Spleen (tissue), 11 donors: ENCODE results near the gene CXCL13. TPM values are rescaled to one million over a fixed set of nuclear protein-coding genes. Genes with fewer than 3 reads are reported as not detected.
"Not testable (repeated sequence)": the region's sequence is repeated elsewhere in the genome, so short reads cannot be mapped to it uniquely, and the experiment has no call there.

Experiments used
- DNase-seq: peaks from one replicate; pipeline ENCODE4 v3.0.0-alpha.2; 2020
- H3K27ac ChIP-seq, 8 donors: fragments of 200-600 bp; sonication (generic) in 7 of 8; 1 replicate in 4 of 8; 2 replicates in 4 of 8; pipeline versions ENCODE4 v1.5.0 to v1.8.0; 2016 to 2021; ENCODE audit warnings: inconsistent platforms in 4 of 8, mild to moderate bottlenecking in 4 of 8, moderate library complexity in 1 of 8
- H3K27me3 ChIP-seq, 7 donors: fragments of 200-600 bp; sonication (generic) in 6 of 7; replicated peaks in 1 of 7; 1 replicate in 4 of 7; 2 replicates in 3 of 7; pipeline versions ENCODE4 v1.5.0 to v1.8.0; 2016 to 2021; ENCODE audit warnings: inconsistent platforms in 3 of 7, mild to moderate bottlenecking in 1 of 7
- H3K36me3 ChIP-seq, 6 donors: fragments of 200-600 bp; sonication (generic) in 5 of 6; 1 replicate in 4 of 6; 2 replicates in 2 of 6; pipeline versions ENCODE4 v1.5.0 to v1.8.0; 2016 to 2021; ENCODE audit warnings: inconsistent platforms in 2 of 6
- H3K4me1 ChIP-seq, 6 donors: fragments of 200-600 bp; sonication (generic) in 5 of 6; 1 replicate in 3 of 6; 2 replicates in 3 of 6; pipeline versions ENCODE4 v1.5.0 to v1.8.0; 2016 to 2021; ENCODE audit warnings: inconsistent platforms in 3 of 6
- H3K4me3 ChIP-seq, 8 donors: fragments of 200-600 bp; sonication (generic) in 7 of 8; 1 replicate in 4 of 8; 2 replicates in 4 of 8; pipeline versions ENCODE4 v1.5.0 to v1.8.0; 2016 to 2021; ENCODE audit warnings: inconsistent platforms in 4 of 8, mild to moderate bottlenecking in 4 of 8, moderate library complexity in 2 of 8
- H3K9me3 ChIP-seq, 8 donors: fragments of 200-600 bp; sonication (generic) in 7 of 8; 1 replicate in 4 of 8; 2 replicates in 4 of 8; pipeline versions ENCODE4 v1.5.0 to v1.8.0; 2016 to 2021; ENCODE audit warnings: inconsistent platforms in 4 of 8
- POLR2A ChIP-seq, 3 donors: fragments of 450-650 bp; IDR thresholded peaks; one replicate each; pipeline ENCODE4 v1.5.1; 2017; ENCODE audit warnings: antibody characterized with exemption in 3 of 3, mild to moderate bottlenecking in 1 of 3
- POLR2AphosphoS5 ChIP-seq, 3 donors: sonication (generic); formaldehyde crosslinking; IDR thresholded peaks; one replicate each; pipeline ENCODE4 v1.5.1; 2017; ENCODE audit warnings: antibody characterized with exemption in 3 of 3
- WGBS, 5 donors: extraction: QIAGEN DNeasy Blood & Tissue Kit in 3 of 5; methylation state at CpG; one replicate each; pipeline versions ENCODE4 v1.1.5 to v1.1.7; 2013 to 2018; 5-methylcytosine and 5-hydroxymethylcytosine counted together
- intact Hi-C: fragments of 100-400 bp; cut with DNase I; formaldehyde crosslinking; loops from one replicate; pipeline ENCODE4 v1.15.0; 2023; ENCODE audit warnings: low total_unique reads
- polyA plus RNA-seq, 3 donors: library from polyadenylated mRNA; stranded (reverse); fragments of 200-250 nt; gene quantifications; one replicate each; pipeline ENCODE4 v1.2.1, GENCODE V29; 2013
- total RNA-seq, 7 donors: library from RNA; depleted of rRNA in 3 of 7; stranded (reverse); fragments of >200 nt in 3 of 7; fragmentation: NEBNext Ultra II Directional in 4 of 7; extraction: Animal tissue kit (Norgen Biotek cat#: 25700) in 4 of 7; gene quantifications; one replicate each; pipeline versions ENCODE4 v1.1.0 to v1.2.1, GENCODE V29; 2016 to 2021
- TF ChIP-seq, protein P1 (sequence below), 11 experiments: fragments of 200-600 bp in 7 of 11; fragments of 450-650 bp in 4 of 11; sonication (generic) in 4 of 11; IDR thresholded peaks in 8 of 11; conservative IDR thresholded peaks in 3 of 11; 1 replicate in 7 of 11; 2 replicates in 4 of 11; pipeline versions ENCODE4 v1.4.0 to v1.8.0; 2016 to 2021; ENCODE audit warnings: antibody characterized with exemption in 11 of 11, inconsistent platforms in 4 of 11, mild to moderate bottlenecking in 1 of 11
- donor health status: healthy with polysubstance abuse.
- donor health status: DM: no; HTN: no; CAD: no; lungs with moderate emphysema.
- donor health status: DM: no; HTN: no; CAD: no.
- donor health status: Bipolar disorder and iron deficiency.
- donor health status: healthy.
- donor health status: DM: no; HTN: no; CAD: no.
- donor health status: DM: yes; HTN: yes; CAD: no.

The CXCL13 gene
- total and polyA plus RNA-seq, 10 donors: 95.5 to 1,297 (median 371) TPM

- H3K9me3 ChIP-seq: peaks cover 0 to 6% (median 0%) of the 10 kb centered on the region in 8 donors
- intact Hi-C loops: no loop called here
- DNase-seq: no peak
- WGBS, 5 donors: 38 to 48% (median 42%) methylated on average over 5 of the region's 5 CpGs
- TF ChIP-seq POLR2AphosphoS5 (IDR thresholded peaks at IDR 0.05): no peak
- no peak for TF ChIP-seq POLR2A (IDR thresholded peaks at IDR 0.05)
- TF ChIP-seq, protein P1, sequence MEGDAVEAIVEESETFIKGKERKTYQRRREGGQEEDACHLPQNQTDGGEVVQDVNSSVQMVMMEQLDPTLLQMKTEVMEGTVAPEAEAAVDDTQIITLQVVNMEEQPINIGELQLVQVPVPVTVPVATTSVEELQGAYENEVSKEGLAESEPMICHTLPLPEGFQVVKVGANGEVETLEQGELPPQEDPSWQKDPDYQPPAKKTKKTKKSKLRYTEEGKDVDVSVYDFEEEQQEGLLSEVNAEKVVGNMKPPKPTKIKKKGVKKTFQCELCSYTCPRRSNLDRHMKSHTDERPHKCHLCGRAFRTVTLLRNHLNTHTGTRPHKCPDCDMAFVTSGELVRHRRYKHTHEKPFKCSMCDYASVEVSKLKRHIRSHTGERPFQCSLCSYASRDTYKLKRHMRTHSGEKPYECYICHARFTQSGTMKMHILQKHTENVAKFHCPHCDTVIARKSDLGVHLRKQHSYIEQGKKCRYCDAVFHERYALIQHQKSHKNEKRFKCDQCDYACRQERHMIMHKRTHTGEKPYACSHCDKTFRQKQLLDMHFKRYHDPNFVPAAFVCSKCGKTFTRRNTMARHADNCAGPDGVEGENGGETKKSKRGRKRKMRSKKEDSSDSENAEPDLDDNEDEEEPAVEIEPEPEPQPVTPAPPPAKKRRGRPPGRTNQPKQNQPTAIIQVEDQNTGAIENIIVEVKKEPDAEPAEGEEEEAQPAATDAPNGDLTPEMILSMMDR (IDR thresholded peaks at IDR 0.05 in 8 of 11, conservative IDR thresholded peaks at IDR 0.05 in 3 of 11): no peak
- H3K36me3 ChIP-seq: no peaks in the 10 kb centered on the region
- H3K27me3 ChIP-seq: no peaks in the 10 kb centered on the region
- H3K27ac ChIP-seq: peak overlapping the region in 4 of 8 donors; percentile 6 to 64 (median 48)
- no peak overlapping the region for H3K4me3 ChIP-seq
- H3K4me1 ChIP-seq: peaks cover 0 to 7% (median 0%) of the 10 kb centered on the region in 6 donors
These were observed 46.7 kb downstream of the CXCL13 start for GRCh38 chr4:77652237-77652897.

- peak overlapping the region in 3 of 8 donors; percentile 26 to 64 (median 35) for H3K27ac ChIP-seq
- no peak for DNase-seq
- intact Hi-C loops: no loop called here
These were observed 47.6 kb downstream of the CXCL13 start for GRCh38 chr4:77653162-77653758.

DNA sequence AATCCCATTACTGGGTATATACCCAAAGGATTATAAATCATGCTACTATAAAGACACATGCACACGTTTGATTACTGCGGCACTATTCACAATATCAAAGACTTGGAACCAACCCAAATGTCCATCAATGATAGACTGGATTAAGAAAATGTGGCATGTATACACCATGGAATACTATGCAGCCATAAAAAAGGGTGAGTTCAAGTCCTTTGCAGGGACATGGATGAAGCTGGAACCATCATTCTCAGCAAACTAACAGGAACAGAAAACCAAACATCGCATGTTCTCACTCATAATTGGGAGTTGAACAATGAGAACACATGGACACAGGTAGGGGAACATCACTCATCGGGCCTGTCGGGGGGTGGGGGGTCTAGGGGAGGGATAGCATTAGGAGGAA, 54.7 kb downstream of the CXCL13 start:
- DNase-seq, H3K4me3 ChIP-seq, H3K27me3 ChIP-seq, H3K36me3 ChIP-seq, H3K27ac ChIP-seq, H3K4me1 ChIP-seq, intact Hi-C loops: not testable (repeated sequence)
- WGBS, 5 donors: 89 to 97% (median 92%) methylated on average over 5 of the region's 5 CpGs
- peaks cover 0 to 10% (median 0%) of the 10 kb centered on the region in 8 donors for H3K9me3 ChIP-seq

More at GRCh38 chr4:77653162-77653758, 47.6 kb downstream of the CXCL13 start:
- H3K36me3 ChIP-seq: no peaks in the 10 kb centered on the region
- TF ChIP-seq POLR2A (IDR thresholded peaks at IDR 0.05) (no peak), POLR2AphosphoS5 (IDR thresholded peaks at IDR 0.05) (no peak)
- TF ChIP-seq, protein P1 (IDR thresholded peaks at IDR 0.05 in 8 of 11, conservative IDR thresholded peaks at IDR 0.05 in 3 of 11): no peak
- peaks cover 0 to 9% (median 0%) of the 10 kb centered on the region in 8 donors for H3K9me3 ChIP-seq
- H3K4me3 ChIP-seq: no peak overlapping the region
- no peaks in the 10 kb centered on the region for H3K27me3 ChIP-seq
- H3K4me1 ChIP-seq: peaks cover 0 to 7% (median 0%) of the 10 kb centered on the region in 6 donors
- 60 to 81% (median 72%) methylated on average over 2 of the region's 2 CpGs for WGBS, 5 donors

Other genes with a start within 250 kb of the CXCL13 start
- 100 to 1,000 TPM in 4 of 7 donors, 10 to 100 TPM in 3; 60.2 to 122 (median 110) TPM for gene CNOT6L, start 213.5 kb downstream of the CXCL13 start, total RNA-seq
- gene CNOT6L, start 213.5 kb downstream of the CXCL13 start, polyA plus RNA-seq: 10 to 100 TPM in 1 of 3 donors, 1 to 10 TPM in 2; 7.0 to 10.6 (median 9.6) TPM